Tibial nerve (tissue), 3 donors: Measurements from ENCODE around the gene NDUFAF8.

Experiments used
- POLR2A ChIP-seq, 2 donors: fragments of 450-650 bp; IDR thresholded peaks; one replicate each; pipeline ENCODE4 v1.6.1; 2017; ENCODE audit warnings: antibody characterized with exemption in 2 of 2, mild to moderate bottlenecking in 2 of 2, moderate library complexity in 2 of 2
- TF ChIP-seq, protein P1 (sequence below), 5 experiments: fragments of 200-600 bp in 3 of 5; fragments of 450-650 bp in 2 of 5; sonication (generic) in 3 of 5; IDR thresholded peaks; one replicate each; pipeline ENCODE4 v1.5.1; 2016 to 2019; ENCODE audit warnings: antibody characterized with exemption in 5 of 5, mild to moderate bottlenecking in 3 of 5, moderate library complexity in 2 of 5

DNA sequence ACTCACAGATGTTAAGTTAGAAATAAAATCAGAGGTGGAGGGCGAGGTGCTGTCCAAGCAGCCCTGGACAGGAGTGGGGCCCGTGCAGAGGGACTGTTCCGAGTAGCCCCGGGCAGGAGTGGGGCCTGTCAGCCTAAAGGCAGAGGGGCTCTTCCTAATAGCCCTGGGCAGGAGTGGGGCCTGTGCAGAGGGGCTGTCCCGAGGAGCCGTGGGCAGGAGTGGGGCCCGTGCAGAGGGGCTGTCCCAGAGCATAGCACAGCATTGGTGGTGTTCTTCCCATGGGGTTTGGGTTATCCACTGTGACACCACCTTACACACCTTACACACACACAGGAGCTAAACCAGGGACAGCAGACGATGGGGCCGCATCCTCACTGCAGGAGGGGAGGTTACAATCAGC, 26.8 kb upstream of the NDUFAF8 start:
- TF ChIP-seq, protein P1, sequence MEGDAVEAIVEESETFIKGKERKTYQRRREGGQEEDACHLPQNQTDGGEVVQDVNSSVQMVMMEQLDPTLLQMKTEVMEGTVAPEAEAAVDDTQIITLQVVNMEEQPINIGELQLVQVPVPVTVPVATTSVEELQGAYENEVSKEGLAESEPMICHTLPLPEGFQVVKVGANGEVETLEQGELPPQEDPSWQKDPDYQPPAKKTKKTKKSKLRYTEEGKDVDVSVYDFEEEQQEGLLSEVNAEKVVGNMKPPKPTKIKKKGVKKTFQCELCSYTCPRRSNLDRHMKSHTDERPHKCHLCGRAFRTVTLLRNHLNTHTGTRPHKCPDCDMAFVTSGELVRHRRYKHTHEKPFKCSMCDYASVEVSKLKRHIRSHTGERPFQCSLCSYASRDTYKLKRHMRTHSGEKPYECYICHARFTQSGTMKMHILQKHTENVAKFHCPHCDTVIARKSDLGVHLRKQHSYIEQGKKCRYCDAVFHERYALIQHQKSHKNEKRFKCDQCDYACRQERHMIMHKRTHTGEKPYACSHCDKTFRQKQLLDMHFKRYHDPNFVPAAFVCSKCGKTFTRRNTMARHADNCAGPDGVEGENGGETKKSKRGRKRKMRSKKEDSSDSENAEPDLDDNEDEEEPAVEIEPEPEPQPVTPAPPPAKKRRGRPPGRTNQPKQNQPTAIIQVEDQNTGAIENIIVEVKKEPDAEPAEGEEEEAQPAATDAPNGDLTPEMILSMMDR (IDR thresholded peaks at IDR 0.05) = no peak
- TF ChIP-seq POLR2A (IDR thresholded peaks at IDR 0.05) = no peak
